Heart right ventricle (tissue), 16 donors: ENCODE data around the gene CYP19A1. TPM values are rescaled to one million over a fixed set of nuclear protein-coding genes. Genes with fewer than 3 reads are reported as not detected.

Experiments used
- ATAC-seq, 8 donors: fragments of 200-7000 bp; cut with Tn5 transposase; one replicate each; pipeline ENCODE4 v1.9.1; 2020; ENCODE audit warnings: mild to moderate bottlenecking in 8 of 8, moderate library complexity in 8 of 8, moderate number of reproducible peaks in 1 of 8
- DNase-seq, 2 donors: peaks; one replicate each; pipeline ENCODE4 v3.0.0-alpha.2; 2020
- H3K27ac ChIP-seq, 10 donors: fragments of 200-600 bp; sonication (generic) in 2 of 10; one replicate each; pipeline versions ENCODE4 v1.5.0 to v1.8.0; 2020 to 2022; ENCODE audit warnings: mild to moderate bottlenecking in 3 of 10
- H3K27me3 ChIP-seq, 7 donors: fragments of 200-600 bp; one replicate each; pipeline ENCODE4 v1.8.0; 2021 to 2022; ENCODE audit warnings: mild to moderate bottlenecking in 2 of 7
- H3K36me3 ChIP-seq, 9 donors: fragments of 200-600 bp; sonication (generic) in 1 of 9; one replicate each; pipeline versions ENCODE4 v1.5.0 to v1.8.0; 2020 to 2022; ENCODE audit warnings: mild to moderate bottlenecking in 2 of 9
- H3K4me1 ChIP-seq, 9 donors: fragments of 200-600 bp; sonication (generic) in 1 of 9; one replicate each; pipeline versions ENCODE4 v1.5.0 to v1.8.0; 2020 to 2022; ENCODE audit warnings: mild to moderate bottlenecking in 4 of 9
- H3K4me3 ChIP-seq, 10 donors: fragments of 200-600 bp; sonication (generic) in 2 of 10; one replicate each; pipeline versions ENCODE4 v1.5.0 to v1.8.0; 2020 to 2022; ENCODE audit warnings: mild to moderate bottlenecking in 7 of 10, moderate library complexity in 2 of 10
- H3K9me3 ChIP-seq, 11 donors: fragments of 200-600 bp in 10 of 11; sonication (generic) in 2 of 11; one replicate each; pipeline versions ENCODE4 v1.5.0 to v1.8.0; 2013 to 2022; ENCODE audit warnings: mild to moderate bottlenecking in 2 of 11, control low read depth in 1 of 11, moderate library complexity in 1 of 11
- WGBS, 2 donors: extraction: QIAGEN DNeasy Blood & Tissue Kit; methylation state at CpG; one replicate each; pipeline ENCODE4 v1.1.7; 2013; ENCODE audit warnings: inconsistent platforms in 1 of 2; 5-methylcytosine and 5-hydroxymethylcytosine counted together
- intact Hi-C, 10 donors: fragments of 100-400 bp; cut with DNase I; formaldehyde crosslinking; loops; one replicate each; pipeline versions ENCODE4 v1.11.1 to v1.14.2; 2022
- microRNA-seq, 2 donors: library from miRNA; unstranded; fragments of <30 nt; microRNA quantifications; one replicate each; pipeline ENCODE4 v1.2.0, GENCODE V29; 2021
- polyA plus RNA-seq, 2 donors: library from polyadenylated mRNA; stranded (reverse); fragments of 200-250 nt; gene quantifications; one replicate each; pipeline ENCODE4 v1.2.3, GENCODE V29; 2013
- total RNA-seq, 10 donors: library from RNA; stranded (reverse); fragmentation: NEBNext Ultra II Directional in 3 of 10; extraction: Animal tissue kit (Norgen Biotek cat#: 25700) in 3 of 10; gene quantifications; one replicate each; pipeline versions ENCODE4 v1.2.1 to v1.2.4, GENCODE V29; 2021 to 2023
- TF ChIP-seq, protein P1 (sequence below), 9 donors: fragments of 200-600 bp; sonication (generic) in 2 of 9; IDR thresholded peaks; one replicate each; pipeline versions ENCODE4 v1.5.0 to v1.8.0; 2021 to 2022; ENCODE audit warnings: antibody characterized with exemption in 9 of 9, mild to moderate bottlenecking in 5 of 9, moderate library complexity in 1 of 9
- donor health status: Arrhythmogenic right ventricular cardiomyopathy.
- donor health status: ischemic (EF 13 %, LVEDD 7.1; RV severe dilation, severe dysfunction).
- donor health status: healthy with polysubstance abuse.
- donor health status: DM: no; HTN: yes; CAD: no.
- donor health status: DM: no; HTN: no; CAD: no.
- donor health status: ischemic (EF 25% LVEDD 6.9; RV normal size, moderate dysfunction).
- donor health status: ischemic (EF 25% LVEDD 5.7; RV mildly dilated, moderate dysfunction).
- donor health status: healthy.
- donor health status: DM: yes; HTN: yes; CAD: no.
- donor health status: Ischemic cardiomyopathy.
- donor health status: ischemic (EF 35%, LVEDD 5.7; RV mildly dilated, moderate dysfunction).
- donor health status: nonischemic (EF 11% LVEDD 7.7; RV severe dilation, severe dysfunction).
- donor health status: DM: yes; HTN: yes; CAD: no.
- donor health status: PGD.
- donor health status: ischemic (EF 29% LVEDD 5.4; RV normal size, mild dysfunction).
- donor health status: nonischemic (EF 23%, LVEDD 6.1; RV moderate dilation, normal function).

CYP19A1 gene
- total and polyA plus RNA-seq, 12 donors = 0.26 to 1.9 (median 0.68) TPM; not detected in 3

DNA sequence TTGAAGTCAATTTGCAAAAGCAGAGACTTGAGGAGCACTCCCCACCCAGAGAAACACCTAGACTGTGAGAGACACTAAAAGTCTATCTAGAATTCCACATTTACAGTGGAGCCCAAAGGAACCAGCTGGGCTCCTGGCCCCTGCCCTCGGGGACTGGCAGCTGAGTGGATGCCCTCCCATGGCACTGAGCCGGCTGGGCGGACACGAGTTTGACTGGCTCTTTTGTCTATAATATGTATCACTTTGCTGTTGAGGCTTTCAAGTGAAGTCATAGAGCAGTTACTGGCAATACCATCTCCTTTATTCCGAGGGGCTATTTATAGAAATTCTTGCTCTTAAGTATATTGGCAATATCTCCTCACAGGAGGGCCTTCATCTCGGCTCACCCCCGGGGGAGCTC lies 177.9 kb downstream of the CYP19A1 start:
- Histone ChIP-seq H3K36me3 (no peaks in the 10 kb centered on the region), H3K27me3 (no peaks in the 10 kb centered on the region), H3K4me1 (peaks cover 0 to 20% (median 10%) of the 10 kb centered on the region in 9 donors), H3K27ac (no peak overlapping the region), H3K4me3 (no peak overlapping the region), H3K9me3 (no peaks in the 10 kb centered on the region)
- TF ChIP-seq, protein P1, sequence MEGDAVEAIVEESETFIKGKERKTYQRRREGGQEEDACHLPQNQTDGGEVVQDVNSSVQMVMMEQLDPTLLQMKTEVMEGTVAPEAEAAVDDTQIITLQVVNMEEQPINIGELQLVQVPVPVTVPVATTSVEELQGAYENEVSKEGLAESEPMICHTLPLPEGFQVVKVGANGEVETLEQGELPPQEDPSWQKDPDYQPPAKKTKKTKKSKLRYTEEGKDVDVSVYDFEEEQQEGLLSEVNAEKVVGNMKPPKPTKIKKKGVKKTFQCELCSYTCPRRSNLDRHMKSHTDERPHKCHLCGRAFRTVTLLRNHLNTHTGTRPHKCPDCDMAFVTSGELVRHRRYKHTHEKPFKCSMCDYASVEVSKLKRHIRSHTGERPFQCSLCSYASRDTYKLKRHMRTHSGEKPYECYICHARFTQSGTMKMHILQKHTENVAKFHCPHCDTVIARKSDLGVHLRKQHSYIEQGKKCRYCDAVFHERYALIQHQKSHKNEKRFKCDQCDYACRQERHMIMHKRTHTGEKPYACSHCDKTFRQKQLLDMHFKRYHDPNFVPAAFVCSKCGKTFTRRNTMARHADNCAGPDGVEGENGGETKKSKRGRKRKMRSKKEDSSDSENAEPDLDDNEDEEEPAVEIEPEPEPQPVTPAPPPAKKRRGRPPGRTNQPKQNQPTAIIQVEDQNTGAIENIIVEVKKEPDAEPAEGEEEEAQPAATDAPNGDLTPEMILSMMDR (IDR thresholded peaks at IDR 0.05) = no peak
- 59% methylated on average over 7 of the region's 7 CpGs for WGBS, 2 donors
- ATAC-seq (no peak), DNase-seq (no peak)
- intact Hi-C loops = loop anchor here in 7 of 10 donors (5.0 to 10.0 kb wide), 5 partner anchors 114 to 242 kb away; no protein-coding TSS in a partner anchor

Small RNA genes within 50 kb of the gene (microRNA-seq; reads per million reads assigned to microRNA genes)
- 0 reads per million in 2 donors for gene MIR4713
- 0 reads per million in 2 donors for gene MIR7973-1
- gene MIR7973-2 = 0 reads per million in 2 donors

Other genes starting within 250 kb of the CYP19A1 start
- 1 to 10 TPM; 2.2 to 9.3 (median 3.4) TPM for gene TNFAIP8L3, start 243.7 kb downstream of the CYP19A1 start, total RNA-seq
- gene TNFAIP8L3, start 243.7 kb downstream of the CYP19A1 start, polyA plus RNA-seq = 10 to 100 TPM in 1 of 2 donors, 1 to 10 TPM in 1; 1.3 to 14.4 TPM
- 10 to 100 TPM in 6 of 10 donors, 1 to 10 TPM in 4; 8.5 to 19.8 (median 12.4) TPM for gene GLDN, start 3.1 kb upstream of the CYP19A1 start, total RNA-seq
- 1 to 10 TPM in 1 of 2 donors, under 1 TPM in 1; 0.65 to 5.3 TPM for gene GLDN, start 3.1 kb upstream of the CYP19A1 start, polyA plus RNA-seq